Measurements from ENCODE around the gene ACAD11. TPM values are rescaled to one million over a fixed set of nuclear protein-coding genes. Genes with fewer than 3 reads are reported as not detected.

ACAD11 gene
- total RNA-seq, 1 donor from 2014 or later = 26.5 TPM

GRCh38 chr3:132521901-132522300, 137.7 kb downstream of the ACAD11 start:
- Histone ChIP-seq H3K4me3 (no peak overlapping the region), H3K4me1 (no peaks in the 10 kb centered on the region), H3K36me3 (peaks cover 0 to 61% of the 10 kb centered on the region in 2 donors), H3K27ac (no peak overlapping the region), H3K9me3 (no peaks in the 10 kb centered on the region), H3K27me3 (no peaks in the 10 kb centered on the region)
- intact Hi-C loops (cut with DNase I) = no loop called here
- no peak for DNase-seq (ENCODE audit: extremely low spot score in 2 of 2)
- no peak for TF ChIP-seq POLR2A (IDR thresholded peaks at IDR 0.05)
- no peak for TF ChIP-seq CTCF (IDR thresholded peaks at IDR 0.05)
- TF ChIP-seq POLR2AphosphoS5 (IDR thresholded peaks at IDR 0.05; ENCODE audit: insufficient read depth in 1 of 2, low read depth in 1 of 2) = no peak

- TF ChIP-seq POLR2A (IDR thresholded peaks at IDR 0.05) (no peak), POLR2AphosphoS5 (IDR thresholded peaks at IDR 0.05; ENCODE audit: insufficient read depth in 1 of 2, low read depth in 1 of 2) (no peak), CTCF (IDR thresholded peaks at IDR 0.05) (no peak)
- Histone ChIP-seq H3K27me3 (no peaks in the 10 kb centered on the region), H3K4me3 (no peak overlapping the region), H3K9me3 (no peaks in the 10 kb centered on the region), H3K36me3 (peaks cover 0 to 59% of the 10 kb centered on the region in 2 donors), H3K4me1 (no peaks in the 10 kb centered on the region), H3K27ac (no peak overlapping the region)
- intact Hi-C loops (cut with DNase I) = no loop called here
- no peak for DNase-seq (ENCODE audit: extremely low spot score in 2 of 2)
These were observed 139.7 kb downstream of the ACAD11 start for GRCh38 chr3:132519914-132520313.

GRCh38 chr3:132517311-132517710, 142.3 kb downstream of the ACAD11 start:
- peaks cover 0 to 56% of the 10 kb centered on the region in 2 donors for H3K36me3 ChIP-seq
- DNase-seq (ENCODE audit: extremely low spot score in 2 of 2) = no peak
- no peaks in the 10 kb centered on the region for H3K9me3 ChIP-seq
- no peak overlapping the region for H3K27ac ChIP-seq
- no peak for TF ChIP-seq POLR2AphosphoS5 (IDR thresholded peaks at IDR 0.05; ENCODE audit: insufficient read depth in 1 of 2, low read depth in 1 of 2)
- H3K27me3 ChIP-seq = no peaks in the 10 kb centered on the region
- H3K4me3 ChIP-seq = no peak overlapping the region
- intact Hi-C loops (cut with DNase I) = no loop called here
- no peaks in the 10 kb centered on the region for H3K4me1 ChIP-seq

- no peak for DNase-seq (ENCODE audit: extremely low spot score in 2 of 2)
- intact Hi-C loops (cut with DNase I) = no loop called here
- Histone ChIP-seq H3K27ac (no peak overlapping the region), H3K4me1 (no peaks in the 10 kb centered on the region), H3K4me3 (no peak overlapping the region), H3K27me3 (no peaks in the 10 kb centered on the region), H3K36me3 (peaks cover 0 to 64% of the 10 kb centered on the region in 2 donors), H3K9me3 (no peaks in the 10 kb centered on the region)
- no peak for TF ChIP-seq POLR2AphosphoS5 (IDR thresholded peaks at IDR 0.05; ENCODE audit: insufficient read depth in 1 of 2, low read depth in 1 of 2)
- TF ChIP-seq POLR2A (IDR thresholded peaks at IDR 0.05) = no peak
- no peak for TF ChIP-seq CTCF (IDR thresholded peaks at IDR 0.05)
These were observed 146.6 kb downstream of the ACAD11 start for GRCh38 chr3:132513057-132513456.

GRCh38 chr3:132509506-132509905, 150.1 kb downstream of the ACAD11 start:
- DNase-seq (ENCODE audit: extremely low spot score in 2 of 2) = no peak
- no peaks in the 10 kb centered on the region for H3K4me1 ChIP-seq
- TF ChIP-seq POLR2A (IDR thresholded peaks at IDR 0.05) (no peak), CTCF (IDR thresholded peaks at IDR 0.05) (no peak), POLR2AphosphoS5 (IDR thresholded peaks at IDR 0.05; ENCODE audit: insufficient read depth in 1 of 2, low read depth in 1 of 2) (no peak)
- no peaks in the 10 kb centered on the region for H3K27me3 ChIP-seq
- peaks cover 0 to 52% of the 10 kb centered on the region in 2 donors for H3K36me3 ChIP-seq
- no peaks in the 10 kb centered on the region for H3K9me3 ChIP-seq
- H3K27ac ChIP-seq = no peak overlapping the region
- H3K4me3 ChIP-seq = no peak overlapping the region
- intact Hi-C loops (cut with DNase I) = no loop called here
